MM.1S (cell line): ENCODE measurements around the gene ANKRD10.

Source experiments
- DNase-seq: peaks from one replicate; pipeline ENCODE4 v3.0.0-alpha.2; 2015
- H2AFZ ChIP-seq: fragments of 300-600 bp; sonication (generic); 2 replicates; pipeline ENCODE4 v1.6.0; 2016; ENCODE audit warnings: antibody characterized with exemption, low read length
- H3F3A ChIP-seq: fragments of 300-600 bp; sonication (generic); 2 replicates; pipeline ENCODE4 v1.6.1; 2016; ENCODE audit warnings: mild to moderate bottlenecking, antibody characterized with exemption, low read length, moderate library complexity, mixed read lengths; ENCODE audit not compliant: insufficient read depth
- H3K27ac ChIP-seq: fragments of 300-600 bp; sonication (generic); 2 replicates; pipeline ENCODE4 v1.5.1; 2016; ENCODE audit warnings: mild to moderate bottlenecking, low read length
- H3K27me3 ChIP-seq: fragments of 300-600 bp; sonication (generic); replicated peaks from 2 replicates; pipeline ENCODE4 v1.6.0; 2016; ENCODE audit warnings: low read length; ENCODE audit not compliant: insufficient read depth
- H3K36me3 ChIP-seq: fragments of 300-600 bp; sonication (generic); replicated peaks from 2 replicates; pipeline ENCODE4 v1.6.1; 2016; ENCODE audit warnings: mild to moderate bottlenecking, low read length, mixed read lengths; ENCODE audit not compliant: insufficient read depth
- H3K4me1 ChIP-seq: fragments of 300-600 bp; sonication (generic); 2 replicates; pipeline ENCODE4 v1.6.1; 2016; ENCODE audit warnings: low read length, mixed read lengths
- H3K4me2 ChIP-seq: fragments of 300-600 bp; sonication (generic); 2 replicates; pipeline ENCODE4 v1.6.0; 2016; ENCODE audit warnings: low read depth, low read length
- H3K4me3 ChIP-seq: fragments of 300-600 bp; sonication (generic); 2 replicates; pipeline ENCODE4 v1.5.1; 2016; ENCODE audit warnings: low read length, mixed read lengths
- H3K79me2 ChIP-seq: fragments of 300-600 bp; sonication (generic); 2 replicates; pipeline ENCODE4 v1.6.1; 2016; ENCODE audit warnings: mixed run types, low read length, mixed read lengths
- H3K9ac ChIP-seq: fragments of 300-600 bp; sonication (generic); 2 replicates; pipeline ENCODE4 v1.6.1; 2016; ENCODE audit warnings: low read length, mixed read lengths
- H3K9me2 ChIP-seq: fragments of 300-600 bp; sonication (generic); replicated peaks from 2 replicates; pipeline ENCODE4 v1.6.1; 2016; ENCODE audit warnings: mild to moderate bottlenecking, low read length, mixed read lengths; ENCODE audit not compliant: insufficient read depth
- H3K9me3 ChIP-seq: fragments of 300-600 bp; sonication (generic); replicated peaks from 2 replicates; pipeline ENCODE4 v1.6.1; 2016; ENCODE audit warnings: mild to moderate bottlenecking, low read length, mixed read lengths; ENCODE audit not compliant: insufficient read depth
- H4K20me1 ChIP-seq: fragments of 300-600 bp; sonication (generic); 2 replicates; pipeline ENCODE4 v1.6.1; 2016; ENCODE audit warnings: mild to moderate bottlenecking, low read length, moderate library complexity, mixed read lengths; ENCODE audit not compliant: insufficient read depth
- CTCF ChIP-seq: fragments of 300-600 bp; sonication (generic); IDR thresholded peaks from 2 replicates; pipeline ENCODE4 v1.5.1; 2016; ENCODE audit warnings: antibody characterized with exemption, low read length, mixed read lengths
- EZH2 ChIP-seq: fragments of 300-600 bp; sonication (generic); optimal IDR thresholded peaks from 2 replicates; pipeline ENCODE3; 2017; ENCODE audit warnings: low read depth, mild to moderate bottlenecking, antibody characterized with exemption, low read length, mixed read lengths
- EZH2phosphoT487 ChIP-seq: fragments of 300-600 bp; sonication (generic); IDR thresholded peaks from 2 replicates; pipeline ENCODE4 v1.6.1; 2018; ENCODE audit warnings: antibody characterized with exemption, low read length

ANKRD10 gene

GRCh38 chr13:110886870-110887596 lies 27.8 kb downstream of the ANKRD10 start:
- Histone ChIP-seq H3F3A (no peaks in the 10 kb centered on the region), H3K4me1 (no peaks in the 10 kb centered on the region), H4K20me1 (no peaks in the 10 kb centered on the region), H2AFZ (no peak overlapping the region), H3K4me3 (no peak overlapping the region), H3K27me3 (no peaks in the 10 kb centered on the region), H3K9me2 (no peaks in the 10 kb centered on the region), H3K27ac (no peak overlapping the region), H3K9me3 (no peaks in the 10 kb centered on the region), H3K79me2 (no peaks in the 10 kb centered on the region), H3K4me2 (no peak overlapping the region), H3K36me3 (no peaks in the 10 kb centered on the region), H3K9ac (no peak overlapping the region)
- TF ChIP-seq EZH2 (no peak), CTCF (no peak), EZH2phosphoT487 (no peak)
- DNase-seq, result no peak

- Histone ChIP-seq H3K36me3 (no peaks in the 10 kb centered on the region), H3K4me2 (no peak overlapping the region), H3K9me3 (no peaks in the 10 kb centered on the region), H3F3A (no peaks in the 10 kb centered on the region), H2AFZ (no peak overlapping the region), H4K20me1 (no peaks in the 10 kb centered on the region), H3K4me3 (no peak overlapping the region), H3K4me1 (no peaks in the 10 kb centered on the region), H3K27me3 (no peaks in the 10 kb centered on the region), H3K9me2 (no peaks in the 10 kb centered on the region), H3K9ac (no peak overlapping the region), H3K79me2 (no peaks in the 10 kb centered on the region), H3K27ac (no peak overlapping the region)
- no peak for DNase-seq
- no peak for TF ChIP-seq EZH2
- TF ChIP-seq EZH2phosphoT487, result no peak
- TF ChIP-seq CTCF, result no peak
Measured at GRCh38 chr13:110885966-110886869, 28.7 kb downstream of the ANKRD10 start.

- H3K4me1 ChIP-seq, result no peaks in the 10 kb centered on the region
- TF ChIP-seq EZH2 (no peak), EZH2phosphoT487 (no peak), CTCF (no peak)
- H3K4me3 ChIP-seq, result no peak overlapping the region
- H3K36me3 ChIP-seq, result no peaks in the 10 kb centered on the region
- H3K9me2 ChIP-seq, result no peaks in the 10 kb centered on the region
- H3K9ac ChIP-seq, result no peak overlapping the region
- DNase-seq, result no peak
- H3K27ac ChIP-seq, result no peak overlapping the region
- H3K9me3 ChIP-seq, result no peaks in the 10 kb centered on the region
- no peaks in the 10 kb centered on the region for H3K27me3 ChIP-seq
- no peaks in the 10 kb centered on the region for H4K20me1 ChIP-seq
- no peak overlapping the region for H2AFZ ChIP-seq
- no peaks in the 10 kb centered on the region for H3K79me2 ChIP-seq
- H3F3A ChIP-seq, result no peaks in the 10 kb centered on the region
- H3K4me2 ChIP-seq, result no peak overlapping the region
Measured at GRCh38 chr13:110885516-110885915, 29.4 kb downstream of the ANKRD10 start.
